Stimulated activated CD8-positive, alpha-beta memory T cell treated with anti-CD3 and anti-CD28 coated beads, Interleukin-12 subunit alpha, Interleukin-12 subunit beta, amount 100 ng/mL, for 1 hour (primary cell): Measurements from ENCODE around the gene DGAT2L6.

ENCODE experiments used
- DNase-seq: peaks from one replicate; pipeline ENCODE4 v3.0.0-alpha.2; 2020; ENCODE audit warnings: low read depth

The DGAT2L6 gene, protein sequence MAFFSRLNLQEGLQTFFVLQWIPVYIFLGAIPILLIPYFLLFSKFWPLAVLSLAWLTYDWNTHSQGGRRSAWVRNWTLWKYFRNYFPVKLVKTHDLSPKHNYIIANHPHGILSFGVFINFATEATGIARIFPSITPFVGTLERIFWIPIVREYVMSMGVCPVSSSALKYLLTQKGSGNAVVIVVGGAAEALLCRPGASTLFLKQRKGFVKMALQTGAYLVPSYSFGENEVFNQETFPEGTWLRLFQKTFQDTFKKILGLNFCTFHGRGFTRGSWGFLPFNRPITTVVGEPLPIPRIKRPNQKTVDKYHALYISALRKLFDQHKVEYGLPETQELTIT

DNA sequence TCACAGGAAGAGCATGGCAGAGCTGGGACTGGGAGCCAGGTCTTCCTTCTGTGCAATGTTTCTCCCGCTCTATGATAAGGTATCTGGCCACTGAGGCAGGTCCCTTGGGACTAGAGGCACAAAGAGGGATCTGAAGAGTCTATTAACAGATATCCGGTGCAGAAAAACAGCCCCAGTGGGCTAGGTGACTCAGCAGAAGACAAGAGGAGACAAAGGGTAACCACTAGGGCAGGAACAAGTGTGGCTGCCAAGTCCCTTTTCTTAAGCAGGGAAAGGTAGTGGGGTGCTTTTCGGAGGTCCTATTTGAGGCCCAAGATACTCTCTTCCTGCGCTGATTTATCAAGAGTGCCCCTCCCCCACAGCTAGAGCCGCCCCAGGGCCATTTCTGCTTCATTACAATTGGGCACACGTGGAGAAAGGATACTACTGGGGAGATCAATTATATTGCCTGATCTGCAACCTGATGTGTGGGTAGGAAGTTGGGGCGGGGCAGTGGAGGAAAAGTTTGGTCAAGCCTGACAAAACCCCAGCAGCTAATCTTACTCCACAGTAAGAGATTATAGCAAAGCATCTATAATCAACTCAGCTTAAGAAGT is at the start of gene DGAT2L6:
Gene DGAT2L6, plus strand, starts transcription at position 546 of the 596 bp plus-strand sequence. CDS start 100 bp downstream, outside the sequence.
- no peak for DNase-seq

DNA sequence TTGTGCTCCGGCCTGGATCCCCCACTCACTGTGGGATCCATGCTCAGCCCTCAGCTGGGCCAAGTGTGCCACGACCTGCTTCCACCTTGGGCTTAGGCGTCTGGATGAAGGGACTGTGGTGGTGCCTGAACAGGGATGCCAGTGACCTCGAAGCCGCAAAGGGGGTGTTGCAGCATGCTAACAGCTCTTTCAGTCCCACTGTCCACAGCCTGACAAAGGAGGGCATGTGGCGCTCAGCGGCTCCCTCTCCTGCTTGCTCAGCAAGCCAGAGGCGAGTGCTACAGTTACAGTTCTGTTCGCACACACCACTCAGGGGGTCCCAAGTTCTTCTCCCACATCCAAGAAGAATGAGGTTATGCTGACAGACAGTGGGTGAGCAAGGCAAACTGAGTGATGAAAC is 49.2 kb upstream of the DGAT2L6 start:
- DNase-seq, result no peak

DNA sequence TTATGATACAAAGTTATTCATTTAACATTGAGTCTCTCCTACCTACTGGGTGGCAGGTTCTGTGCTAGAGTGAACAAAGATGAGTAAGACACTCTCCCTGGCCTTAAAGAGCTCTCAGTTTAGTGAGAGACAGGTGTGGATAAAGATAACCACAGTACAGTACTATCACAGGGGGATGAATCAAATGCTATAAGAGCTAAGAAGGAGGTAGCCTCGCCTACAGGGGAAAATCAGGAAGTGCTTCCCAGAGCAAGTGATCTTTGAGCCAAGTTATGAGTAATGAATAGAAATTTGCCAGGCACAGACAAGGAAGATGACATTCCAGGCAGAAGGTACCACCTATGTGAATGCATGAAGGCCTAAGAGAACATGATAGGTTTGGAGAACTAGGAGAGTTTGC is 47.5 kb upstream of the DGAT2L6 start:
- DNase-seq, result no peak

- no peak for DNase-seq
Measured at GRCh38 chrX:70132224-70132623, 45.1 kb upstream of the DGAT2L6 start.

DNA sequence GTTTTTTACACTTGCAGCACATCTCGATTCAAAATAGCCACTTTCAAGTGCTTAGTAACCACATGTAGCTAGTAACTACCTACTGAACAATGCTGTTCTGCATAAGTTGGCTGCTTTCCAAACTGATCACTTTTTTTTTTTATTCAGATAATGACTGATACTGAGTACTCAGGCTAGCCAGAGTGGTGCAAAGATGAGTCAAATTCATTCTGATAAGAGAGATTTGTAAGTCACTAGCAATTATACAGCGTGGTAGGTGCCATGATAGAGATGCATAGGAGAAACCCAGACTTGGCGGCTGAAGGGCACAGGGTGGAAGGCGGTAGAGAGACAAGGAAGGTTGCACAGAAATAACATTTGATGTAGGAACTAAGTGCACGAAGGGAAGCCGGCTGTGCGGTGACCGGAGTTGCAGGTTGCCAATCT is 44.4 kb upstream of the DGAT2L6 start:
- DNase-seq, result no peak

GRCh38 chrX:70133303-70134115 is 43.8 kb upstream of the DGAT2L6 start, which contains the start of gene IGBP1:
IGBP1 (plus strand) TSS chrX:70133447; CDS start chrX:70133948, 501 bp downstream.
- DNase-seq, result peak; percentile 60

- DNase-seq, result no peak
Measured at GRCh38 chrX:70134116-70134477, 43.2 kb upstream of the DGAT2L6 start.

DNA sequence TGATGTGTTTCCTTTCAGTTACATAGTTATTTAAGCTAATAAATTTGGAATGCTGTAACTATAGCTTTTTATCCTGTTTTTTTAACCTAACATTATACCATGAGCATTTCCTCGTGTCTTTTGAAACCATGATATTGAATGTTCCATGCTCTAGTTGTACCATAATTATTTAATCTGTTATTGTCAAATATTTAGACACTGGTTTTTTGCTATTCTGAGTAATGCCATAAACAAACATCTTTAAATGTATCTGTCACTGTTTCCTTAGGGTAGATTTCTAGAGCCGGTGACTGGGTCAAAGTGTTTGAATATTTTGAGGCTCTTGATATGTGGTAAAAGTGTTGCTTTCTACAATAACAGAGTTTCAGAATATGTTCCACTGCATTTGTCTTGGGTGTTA is 38.7 kb upstream of the DGAT2L6 start:
- no peak for DNase-seq

DNA sequence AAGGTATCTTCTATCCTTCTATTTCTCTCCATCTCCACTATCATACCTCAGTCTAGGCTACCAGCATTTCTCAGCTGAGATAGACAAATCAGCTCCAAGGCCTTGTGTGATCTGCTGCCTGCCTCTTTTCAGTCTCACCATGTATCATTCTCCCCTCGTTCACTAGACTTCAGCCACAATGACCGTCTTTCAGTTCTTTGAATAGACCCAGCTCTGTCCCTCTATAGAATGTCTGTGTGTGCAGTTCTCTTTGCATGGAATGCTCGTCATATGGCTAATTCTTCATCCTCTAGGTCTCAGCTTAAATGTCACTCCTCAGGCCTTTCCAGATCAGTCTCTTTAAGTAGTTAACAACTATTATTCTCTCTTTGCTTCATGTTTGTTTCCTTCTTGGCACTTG is 37.5 kb upstream of the DGAT2L6 start:
- DNase-seq, result no peak

DNA sequence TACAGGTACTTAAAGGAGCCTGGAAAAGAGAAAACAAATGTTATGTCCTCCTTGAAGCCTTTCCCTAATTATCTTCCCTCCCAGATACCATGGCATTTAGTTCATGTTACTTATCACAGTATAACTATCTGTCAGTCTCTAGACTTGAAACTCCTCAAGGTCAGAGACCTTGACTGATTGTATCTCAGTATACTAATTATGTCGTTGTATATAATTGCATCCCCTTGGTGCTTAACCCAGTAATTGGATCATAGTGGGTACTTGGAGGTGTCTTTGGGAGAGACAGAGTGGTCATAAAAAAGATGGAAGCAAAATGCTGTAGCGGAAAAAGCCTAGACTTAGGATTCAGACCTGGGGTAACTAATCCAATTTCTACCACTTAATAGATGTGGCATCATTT is 35.9 kb upstream of the DGAT2L6 start:
- DNase-seq, result no peak

DNA sequence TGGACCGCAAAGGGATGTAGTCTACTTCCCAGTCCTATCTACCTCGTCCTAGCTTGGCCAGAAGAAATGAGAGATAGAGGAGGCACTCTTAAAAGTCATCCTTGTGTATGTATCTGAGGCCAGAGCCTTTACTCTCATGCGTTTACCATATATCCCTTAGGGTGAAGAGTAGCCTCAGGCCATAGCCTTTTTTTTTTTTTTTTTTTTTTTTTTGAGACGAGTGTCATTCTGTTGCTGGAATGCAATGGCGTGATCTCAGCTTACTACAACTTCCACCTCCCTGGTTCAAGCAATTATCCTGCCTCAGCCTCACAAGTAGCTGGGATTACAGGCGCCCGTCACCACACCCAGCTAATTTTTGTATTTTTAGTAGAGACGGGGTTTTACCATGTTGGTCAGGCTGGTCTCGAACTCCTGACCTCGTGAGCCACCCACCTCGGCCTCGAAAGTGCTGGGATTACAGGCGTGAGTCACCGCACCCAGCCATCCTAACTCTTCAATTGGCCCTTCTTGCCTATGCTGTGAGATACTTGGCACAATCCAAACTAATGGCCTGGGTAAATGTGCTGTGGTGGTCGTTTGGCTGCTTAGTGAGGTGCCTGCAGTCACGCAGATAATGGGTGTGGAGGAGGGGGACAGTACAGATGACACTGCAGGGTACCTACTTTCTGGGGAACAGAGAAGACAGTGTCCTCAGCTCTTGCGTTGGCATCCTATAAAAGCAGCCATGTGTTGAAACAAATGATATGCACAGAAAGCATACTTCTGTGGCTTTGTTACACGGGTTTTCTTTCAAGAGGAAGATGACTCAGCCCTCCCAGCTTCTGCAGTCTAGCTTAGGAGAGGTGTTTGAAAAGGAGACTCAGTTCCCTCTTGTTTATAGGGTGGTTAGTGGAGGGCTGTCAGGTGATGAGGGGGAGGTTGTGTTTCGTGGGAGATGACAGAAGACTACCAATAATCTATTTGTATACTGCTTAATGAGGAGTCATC is 10.4 kb upstream of the DGAT2L6 start:
- no peak for DNase-seq

DNA sequence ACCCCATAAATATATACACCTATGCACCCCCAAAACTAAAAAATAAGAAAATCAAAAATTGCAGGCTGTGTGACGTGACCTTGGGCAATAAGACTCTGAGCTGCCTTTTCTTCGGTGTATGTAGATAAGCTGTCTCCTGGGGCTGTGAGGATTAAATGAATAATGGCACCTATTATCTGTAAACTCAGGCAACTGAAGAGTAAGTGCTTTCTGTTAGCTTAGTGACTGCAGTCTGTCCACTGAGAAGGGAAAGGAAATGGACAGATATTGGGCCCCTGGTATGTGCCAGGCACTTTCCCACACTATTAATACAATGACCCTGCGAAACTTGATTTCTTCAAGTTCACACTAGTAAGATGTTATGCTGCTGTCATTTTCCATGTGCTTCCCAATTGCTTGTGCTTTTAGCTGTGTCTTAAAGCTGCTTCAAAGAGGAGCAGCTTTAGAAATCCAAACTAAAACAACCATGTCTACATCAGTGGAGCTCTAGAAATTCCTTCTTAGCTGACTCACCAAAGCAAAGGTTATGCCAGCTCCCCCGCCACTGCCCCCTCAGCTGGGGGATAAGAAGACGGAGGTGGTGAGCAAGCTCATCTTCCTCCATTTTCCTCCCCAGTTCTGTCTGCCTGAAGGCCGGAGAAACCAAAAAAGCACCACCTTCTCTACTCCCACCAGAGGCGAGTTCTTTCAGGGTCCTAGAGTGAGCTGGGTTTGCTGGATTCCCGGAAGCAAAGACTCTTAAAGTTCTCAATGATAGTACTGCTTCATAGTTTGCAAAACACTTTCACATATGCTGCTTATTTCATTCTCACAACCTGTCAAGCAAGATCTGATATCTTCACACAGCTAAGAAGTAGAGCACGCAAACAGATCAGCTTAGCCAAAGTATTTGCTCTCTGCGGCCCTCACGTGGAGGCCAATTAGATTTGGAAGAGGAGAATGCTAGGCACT is 8.8 kb upstream of the DGAT2L6 start:
- DNase-seq, result no peak

- DNase-seq, result no peak
Measured at GRCh38 chrX:70169281-70169680, 8.0 kb upstream of the DGAT2L6 start.

GRCh38 chrX:70171624-70172023 is 5.7 kb upstream of the DGAT2L6 start:
- DNase-seq, result no peak

DNA sequence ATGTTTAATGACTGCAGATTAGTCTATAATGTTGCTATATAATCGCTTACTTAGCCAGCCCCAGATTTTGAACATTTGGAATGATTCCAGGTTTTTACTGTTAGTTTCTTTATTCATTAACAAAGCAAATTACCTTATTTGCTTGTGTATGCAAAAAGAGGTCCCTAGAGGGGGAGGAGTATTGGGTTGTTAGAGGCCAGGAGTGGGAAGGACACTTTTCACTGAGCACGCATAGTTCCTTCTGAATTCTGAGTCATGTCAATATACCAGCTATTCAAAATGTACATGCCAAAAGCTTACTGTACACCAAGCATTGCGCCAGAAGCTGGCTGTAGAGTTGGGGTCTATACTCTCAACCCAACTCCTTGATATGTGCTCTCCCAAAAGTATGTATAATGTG is 5.1 kb upstream of the DGAT2L6 start:
- DNase-seq, result no peak

- no peak for DNase-seq
Measured at GRCh38 chrX:70172964-70173363, 4.3 kb upstream of the DGAT2L6 start.

DNA sequence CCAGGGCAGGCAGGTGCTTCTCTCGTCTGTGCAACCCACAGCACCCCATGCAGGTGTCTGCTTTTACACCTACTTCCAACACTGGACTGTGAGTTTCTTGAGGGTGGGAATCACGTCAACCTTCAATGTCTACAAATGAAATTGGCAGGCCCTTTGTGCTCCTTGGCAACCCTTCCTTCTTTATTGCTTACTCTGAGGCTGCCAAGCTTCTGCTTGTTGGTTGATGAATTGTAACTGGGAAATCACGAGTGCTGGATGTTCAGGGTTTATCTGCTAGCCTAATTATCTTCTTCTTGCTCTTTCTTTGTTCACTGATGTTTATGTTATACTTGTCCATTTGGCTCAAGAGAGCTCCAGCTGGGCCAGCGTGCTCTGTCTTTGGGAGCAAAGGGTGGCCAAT is 2.5 kb upstream of the DGAT2L6 start:
- DNase-seq, result no peak

GRCh38 chrX:70175338-70175737 is 1.9 kb upstream of the DGAT2L6 start:
- no peak for DNase-seq

DNA sequence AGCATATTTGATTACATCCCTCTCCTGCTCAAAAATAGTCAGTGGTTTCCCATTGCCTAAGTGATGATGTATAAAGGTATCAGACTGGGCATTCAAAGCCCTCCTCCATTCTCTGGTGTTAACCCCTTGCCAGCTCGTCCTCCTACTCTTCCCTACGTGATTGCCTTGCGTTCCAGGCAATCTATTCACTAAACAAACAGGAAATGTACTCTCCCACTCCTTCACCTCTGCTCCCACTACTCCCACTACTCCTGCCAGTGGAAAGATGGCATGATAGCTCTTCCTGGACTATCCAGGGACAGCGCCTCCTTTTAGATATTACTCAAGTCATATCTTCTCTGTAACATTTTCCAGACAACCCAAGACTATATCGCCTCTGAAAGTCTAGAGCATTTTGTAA is 5.8 kb downstream of the DGAT2L6 start:
- DNase-seq, result no peak

GRCh38 chrX:70190225-70190624 is 12.9 kb downstream of the DGAT2L6 start:
- no peak for DNase-seq
